Measurements from ENCODE around the gene KRT37.
"Not testable (repeated sequence)": the region's sequence is repeated elsewhere in the genome, so short reads cannot be mapped to it uniquely, and the experiment has no call there.

The KRT37 gene

DNA sequence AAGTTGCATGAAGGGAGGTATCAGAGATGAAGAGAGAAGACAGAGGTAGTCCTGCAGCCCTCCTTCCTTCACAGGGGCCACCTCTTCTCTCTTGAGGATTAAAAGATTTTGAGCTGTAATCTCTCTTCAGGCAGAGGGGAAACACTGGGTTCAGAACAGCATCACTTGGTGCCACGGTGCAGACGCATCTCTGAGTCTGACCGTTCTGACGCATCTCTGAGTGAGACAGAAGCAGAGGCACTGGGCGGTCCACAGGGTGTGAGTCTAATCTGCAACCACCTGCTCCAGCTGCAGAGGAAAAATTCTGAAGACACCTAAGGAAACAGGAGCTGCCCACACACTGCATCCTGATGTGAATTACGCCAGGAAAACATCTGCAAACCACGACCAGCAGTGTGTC, 5.3 kb upstream of the KRT37 start:
- no peaks in the 10 kb centered on the region for H3K9me3 ChIP-seq (ENCODE audit: control extremely low read depth in 1 of 5, control insufficient read depth in 4 of 5, insufficient read depth in 2 of 5, low read depth in 1 of 5, low read length in 4 of 5)
- no peaks in the 10 kb centered on the region for H3K4me1 ChIP-seq (ENCODE audit: control extremely low read depth in 1 of 4, control insufficient read depth in 4 of 4, insufficient read depth in 4 of 4, low read length in 3 of 4)
- H3K36me3 ChIP-seq (ENCODE audit: control insufficient read depth in 4 of 4, insufficient read depth in 4 of 4, low read length in 3 of 4) = no peaks in the 10 kb centered on the region
- H3K4me3 ChIP-seq (ENCODE audit: control insufficient read depth in 1 of 7, extremely low read depth in 1 of 7, insufficient read depth in 4 of 7, low read depth in 2 of 7, low read length in 6 of 7) = no peak overlapping the region
- no peak overlapping the region for H3K27ac ChIP-seq (ENCODE audit: insufficient read depth in 1 of 2, low read depth in 1 of 2, low read length in 2 of 2, poor library complexity in 1 of 2, severe bottlenecking in 2 of 2)
- CTCF ChIA-PET = no interaction called here
- no peak for DNase-seq
- peaks cover 0 to 4% (median 0%) of the 10 kb centered on the region in 5 experiments for H3K27me3 ChIP-seq (replicated peaks in 2 of 5; ENCODE audit: control insufficient read depth in 4 of 5, insufficient read depth in 5 of 5, low read length in 4 of 5)
- POLR2A ChIA-PET = no interaction called here
- WGBS (ENCODE audit: insufficient coverage) = 74% methylated on average over 7 of the region's 7 CpGs

DNA sequence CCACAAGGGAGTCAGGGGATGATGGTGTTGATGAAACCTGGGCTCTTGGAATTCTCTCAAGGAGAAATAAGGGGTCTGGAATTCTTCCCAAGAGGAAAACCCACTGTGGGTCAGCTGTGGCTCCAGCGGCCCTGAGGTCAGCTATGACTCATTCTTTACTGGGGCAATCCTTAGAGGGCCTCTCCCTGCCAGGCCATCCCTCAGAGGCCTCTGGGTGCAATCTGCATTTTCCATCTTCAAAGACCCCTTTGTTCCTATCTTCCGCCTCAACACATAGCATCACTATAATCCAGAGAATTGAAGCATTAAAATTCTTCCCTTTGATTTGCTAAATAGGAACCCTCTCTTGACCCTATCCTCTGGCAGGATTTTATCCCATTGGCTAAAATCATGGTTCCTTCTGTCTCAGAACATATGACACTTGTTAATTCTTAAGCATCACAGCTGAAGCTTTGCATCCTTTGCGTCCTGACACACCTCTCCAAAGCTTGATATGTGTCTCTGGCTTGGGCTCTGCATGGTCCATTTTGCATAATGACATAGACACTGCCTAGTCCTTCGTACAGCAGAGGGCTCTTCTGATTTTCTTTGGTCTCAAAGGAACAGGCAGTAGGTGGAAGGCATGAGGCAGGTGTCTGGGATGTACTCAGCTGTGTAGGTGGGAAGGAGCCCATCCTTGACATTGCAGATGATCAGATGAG, 4.4 kb upstream of the KRT37 start:
- Histone ChIP-seq H3K27ac (ENCODE audit: insufficient read depth in 1 of 2, low read depth in 1 of 2, low read length in 2 of 2, poor library complexity in 1 of 2, severe bottlenecking in 2 of 2) (no peak overlapping the region), H3K4me3 (ENCODE audit: control insufficient read depth in 1 of 7, extremely low read depth in 1 of 7, insufficient read depth in 4 of 7, low read depth in 2 of 7, low read length in 6 of 7) (no peak overlapping the region), H3K9me3 (ENCODE audit: control extremely low read depth in 1 of 5, control insufficient read depth in 4 of 5, insufficient read depth in 2 of 5, low read depth in 1 of 5, low read length in 4 of 5) (no peaks in the 10 kb centered on the region), H3K4me1 (ENCODE audit: control extremely low read depth in 1 of 4, control insufficient read depth in 4 of 4, insufficient read depth in 4 of 4, low read length in 3 of 4) (no peaks in the 10 kb centered on the region), H3K36me3 (ENCODE audit: control insufficient read depth in 4 of 4, insufficient read depth in 4 of 4, low read length in 3 of 4) (no peaks in the 10 kb centered on the region), H3K27me3 (replicated peaks in 2 of 5; ENCODE audit: control insufficient read depth in 4 of 5, insufficient read depth in 5 of 5, low read length in 4 of 5) (peaks cover 0 to 4% (median 0%) of the 10 kb centered on the region in 5 experiments)
- ChIA-PET CTCF (no interaction called here), POLR2A (no interaction called here)
- 79% methylated on average over 3 of the region's 4 CpGs for WGBS (ENCODE audit: insufficient coverage)
- no peak for DNase-seq

DNA sequence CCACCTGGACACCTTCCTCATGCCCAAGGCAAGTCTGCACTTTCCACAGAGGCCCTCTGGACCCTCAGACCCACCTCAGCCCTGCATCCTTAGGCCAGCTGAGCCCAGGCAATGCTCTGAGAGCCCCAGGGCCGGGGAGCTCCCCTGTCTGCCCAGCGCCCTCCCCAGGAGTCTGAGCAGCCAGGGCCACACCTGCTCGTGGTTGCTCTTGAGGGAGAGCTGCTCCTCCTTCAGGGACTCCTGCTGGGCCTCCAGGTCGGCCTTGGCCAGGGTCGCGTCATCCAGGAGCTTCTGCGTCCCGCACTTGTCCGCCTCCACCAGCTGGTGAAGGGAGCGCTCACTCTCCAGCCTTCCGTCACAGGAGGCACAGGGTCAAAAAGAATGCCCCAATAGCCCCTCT, 1.8 kb downstream of the KRT37 start:
- H3K27ac ChIP-seq (ENCODE audit: insufficient read depth in 1 of 2, low read depth in 1 of 2, low read length in 2 of 2, poor library complexity in 1 of 2, severe bottlenecking in 2 of 2); POLR2A ChIA-PET; DNase-seq; H3K9me3 ChIP-seq (ENCODE audit: control extremely low read depth in 1 of 5, control insufficient read depth in 4 of 5, insufficient read depth in 2 of 5, low read depth in 1 of 5, low read length in 4 of 5); H3K27me3 ChIP-seq (replicated peaks in 2 of 5; ENCODE audit: control insufficient read depth in 4 of 5, insufficient read depth in 5 of 5, low read length in 4 of 5); H3K36me3 ChIP-seq (ENCODE audit: control insufficient read depth in 4 of 4, insufficient read depth in 4 of 4, low read length in 3 of 4); H3K4me3 ChIP-seq (ENCODE audit: control insufficient read depth in 1 of 7, extremely low read depth in 1 of 7, insufficient read depth in 4 of 7, low read depth in 2 of 7, low read length in 6 of 7); H3K4me1 ChIP-seq (ENCODE audit: control extremely low read depth in 1 of 4, control insufficient read depth in 4 of 4, insufficient read depth in 4 of 4, low read length in 3 of 4): not testable (repeated sequence)
- WGBS (ENCODE audit: insufficient coverage) = 100% methylated on average over 9 of the region's 11 CpGs
- CTCF ChIA-PET = interaction anchor here (0.8 kb wide), 1 partner anchor 125 kb away, joined by 4 read pairs; no protein-coding TSS in a partner anchor

DNA sequence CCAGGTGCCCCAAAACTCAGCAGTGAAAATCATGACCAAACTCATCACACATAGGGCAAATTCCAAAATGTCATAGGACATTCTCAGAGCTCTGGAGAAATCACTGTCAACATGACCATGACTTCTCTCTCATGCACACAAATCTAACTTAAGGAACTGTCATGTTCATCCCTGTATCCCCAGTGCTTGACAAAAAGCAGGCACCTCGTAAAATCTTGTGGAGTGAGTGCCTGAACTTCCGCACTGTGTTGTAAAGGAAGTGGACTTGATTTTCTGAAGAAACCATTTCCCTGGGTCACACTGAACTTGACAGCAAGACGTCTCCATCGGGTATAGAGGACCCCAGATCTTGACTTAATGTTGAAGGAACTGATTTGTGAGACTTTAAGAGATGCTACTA, 2.8 kb downstream of the KRT37 start:
- no peaks in the 10 kb centered on the region for H3K4me1 ChIP-seq (ENCODE audit: control extremely low read depth in 1 of 4, control insufficient read depth in 4 of 4, insufficient read depth in 4 of 4, low read length in 3 of 4)
- ChIA-PET CTCF (no interaction called here), POLR2A (no interaction called here)
- no peak overlapping the region for H3K27ac ChIP-seq (ENCODE audit: insufficient read depth in 1 of 2, low read depth in 1 of 2, low read length in 2 of 2, poor library complexity in 1 of 2, severe bottlenecking in 2 of 2)
- peaks cover 0 to 5% (median 0%) of the 10 kb centered on the region in 5 experiments for H3K27me3 ChIP-seq (replicated peaks in 2 of 5; ENCODE audit: control insufficient read depth in 4 of 5, insufficient read depth in 5 of 5, low read length in 4 of 5)
- H3K4me3 ChIP-seq (ENCODE audit: control insufficient read depth in 1 of 7, extremely low read depth in 1 of 7, insufficient read depth in 4 of 7, low read depth in 2 of 7, low read length in 6 of 7) = no peak overlapping the region
- no peaks in the 10 kb centered on the region for H3K9me3 ChIP-seq (ENCODE audit: control extremely low read depth in 1 of 5, control insufficient read depth in 4 of 5, insufficient read depth in 2 of 5, low read depth in 1 of 5, low read length in 4 of 5)
- WGBS (ENCODE audit: insufficient coverage) = 84% methylated on average over 4 of the region's 4 CpGs
- no peak for DNase-seq
- no peaks in the 10 kb centered on the region for H3K36me3 ChIP-seq (ENCODE audit: control insufficient read depth in 4 of 4, insufficient read depth in 4 of 4, low read length in 3 of 4)

DNA sequence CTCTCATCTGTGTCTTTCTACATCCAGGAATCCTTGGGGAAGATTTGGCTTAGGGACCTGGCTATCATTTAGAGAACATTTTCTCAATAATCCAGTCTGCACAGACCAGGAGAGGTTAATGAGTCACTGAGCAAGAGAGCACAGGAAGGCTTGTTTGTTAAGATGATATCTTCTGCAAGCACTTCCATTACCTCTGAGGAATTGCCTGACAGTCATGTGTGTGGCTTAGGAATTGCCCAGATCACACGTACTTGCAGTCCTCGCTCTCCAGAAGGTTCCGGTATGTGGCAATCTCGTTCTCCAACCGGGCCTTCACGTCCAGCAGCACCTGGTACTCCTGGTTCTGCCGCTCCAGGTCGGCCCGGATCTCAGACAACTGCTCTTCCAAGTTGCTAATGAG, 3.3 kb downstream of the KRT37 start:
- ChIA-PET POLR2A (no interaction called here), CTCF (no interaction called here)
- Histone ChIP-seq H3K4me3 (ENCODE audit: control insufficient read depth in 1 of 7, extremely low read depth in 1 of 7, insufficient read depth in 4 of 7, low read depth in 2 of 7, low read length in 6 of 7) (no peak overlapping the region), H3K9me3 (ENCODE audit: control extremely low read depth in 1 of 5, control insufficient read depth in 4 of 5, insufficient read depth in 2 of 5, low read depth in 1 of 5, low read length in 4 of 5) (no peaks in the 10 kb centered on the region), H3K36me3 (ENCODE audit: control insufficient read depth in 4 of 4, insufficient read depth in 4 of 4, low read length in 3 of 4) (no peaks in the 10 kb centered on the region), H3K27me3 (replicated peaks in 2 of 5; ENCODE audit: control insufficient read depth in 4 of 5, insufficient read depth in 5 of 5, low read length in 4 of 5) (peaks cover 0 to 5% (median 0%) of the 10 kb centered on the region in 5 experiments), H3K4me1 (ENCODE audit: control extremely low read depth in 1 of 4, control insufficient read depth in 4 of 4, insufficient read depth in 4 of 4, low read length in 3 of 4) (no peaks in the 10 kb centered on the region), H3K27ac (ENCODE audit: insufficient read depth in 1 of 2, low read depth in 1 of 2, low read length in 2 of 2, poor library complexity in 1 of 2, severe bottlenecking in 2 of 2) (no peak overlapping the region)
- 95% methylated on average over 8 of the region's 9 CpGs for WGBS (ENCODE audit: insufficient coverage)
- no peak for DNase-seq

DNA sequence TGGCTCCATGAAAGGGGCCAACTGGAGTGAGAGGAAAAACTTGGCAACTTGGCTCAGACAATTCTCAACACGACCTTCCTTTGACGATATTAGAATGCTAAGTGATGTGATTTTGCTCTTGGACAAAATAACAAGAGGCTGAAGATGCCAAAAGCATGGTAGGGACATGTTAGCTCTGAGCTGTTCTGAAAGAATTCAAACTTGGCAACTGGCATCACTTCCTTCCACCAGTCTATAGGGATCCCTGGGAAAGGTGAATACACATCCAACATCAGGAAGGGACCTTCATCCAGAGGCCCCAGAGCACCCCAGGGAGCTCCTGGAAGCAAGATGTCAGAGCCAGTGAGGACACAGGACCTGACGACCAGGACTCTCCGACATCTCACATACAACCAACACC, 4.3 kb downstream of the KRT37 start:
- DNase-seq = no peak
- no peaks in the 10 kb centered on the region for H3K36me3 ChIP-seq (ENCODE audit: control insufficient read depth in 4 of 4, insufficient read depth in 4 of 4, low read length in 3 of 4)
- H3K27me3 ChIP-seq (replicated peaks in 2 of 5; ENCODE audit: control insufficient read depth in 4 of 5, insufficient read depth in 5 of 5, low read length in 4 of 5) = peaks cover 0 to 5% (median 0%) of the 10 kb centered on the region in 5 experiments
- WGBS (ENCODE audit: insufficient coverage) = 100% methylated on average over 4 of the region's 4 CpGs
- H3K27ac ChIP-seq (ENCODE audit: insufficient read depth in 1 of 2, low read depth in 1 of 2, low read length in 2 of 2, poor library complexity in 1 of 2, severe bottlenecking in 2 of 2) = no peak overlapping the region
- no peak overlapping the region for H3K4me3 ChIP-seq (ENCODE audit: control insufficient read depth in 1 of 7, extremely low read depth in 1 of 7, insufficient read depth in 4 of 7, low read depth in 2 of 7, low read length in 6 of 7)
- no peaks in the 10 kb centered on the region for H3K9me3 ChIP-seq (ENCODE audit: control extremely low read depth in 1 of 5, control insufficient read depth in 4 of 5, insufficient read depth in 2 of 5, low read depth in 1 of 5, low read length in 4 of 5)
- CTCF ChIA-PET = no interaction called here
- POLR2A ChIA-PET = no interaction called here
- no peaks in the 10 kb centered on the region for H3K4me1 ChIP-seq (ENCODE audit: control extremely low read depth in 1 of 4, control insufficient read depth in 4 of 4, insufficient read depth in 4 of 4, low read length in 3 of 4)

DNA sequence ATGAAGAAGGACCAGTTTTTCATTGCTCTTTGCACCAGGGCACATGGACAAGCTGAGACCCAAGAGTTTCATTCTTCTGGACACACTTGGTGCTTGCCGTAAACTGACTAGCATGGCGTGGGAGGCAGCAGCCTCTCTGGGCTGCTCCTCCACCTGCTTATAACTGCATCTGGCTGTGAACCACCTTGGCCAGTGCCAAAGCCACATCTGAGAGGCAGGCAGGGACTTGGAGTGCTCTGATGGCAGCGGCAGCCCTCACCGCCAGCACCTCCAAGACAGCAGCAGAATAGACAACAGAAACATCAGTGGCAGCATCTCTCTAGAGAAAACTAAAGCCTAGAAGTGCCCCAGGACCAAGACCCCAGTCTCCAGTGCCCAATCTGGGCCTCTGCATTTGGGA, 4.7 kb downstream of the KRT37 start:
- H3K4me3 ChIP-seq (ENCODE audit: control insufficient read depth in 1 of 7, extremely low read depth in 1 of 7, insufficient read depth in 4 of 7, low read depth in 2 of 7, low read length in 6 of 7) = no peak overlapping the region
- H3K27me3 ChIP-seq (replicated peaks in 2 of 5; ENCODE audit: control insufficient read depth in 4 of 5, insufficient read depth in 5 of 5, low read length in 4 of 5) = peaks cover 0 to 5% (median 0%) of the 10 kb centered on the region in 5 experiments
- H3K36me3 ChIP-seq (ENCODE audit: control insufficient read depth in 4 of 4, insufficient read depth in 4 of 4, low read length in 3 of 4) = no peaks in the 10 kb centered on the region
- no peaks in the 10 kb centered on the region for H3K4me1 ChIP-seq (ENCODE audit: control extremely low read depth in 1 of 4, control insufficient read depth in 4 of 4, insufficient read depth in 4 of 4, low read length in 3 of 4)
- ChIA-PET POLR2A (no interaction called here), CTCF (no interaction called here)
- WGBS (ENCODE audit: insufficient coverage) = 100% methylated on average over 4 of the region's 4 CpGs
- H3K27ac ChIP-seq (ENCODE audit: insufficient read depth in 1 of 2, low read depth in 1 of 2, low read length in 2 of 2, poor library complexity in 1 of 2, severe bottlenecking in 2 of 2) = no peak overlapping the region
- H3K9me3 ChIP-seq (ENCODE audit: control extremely low read depth in 1 of 5, control insufficient read depth in 4 of 5, insufficient read depth in 2 of 5, low read depth in 1 of 5, low read length in 4 of 5) = no peaks in the 10 kb centered on the region
- DNase-seq = no peak
